ENCODE results near the gene SF3A1.

Gene SF3A1

DNA sequence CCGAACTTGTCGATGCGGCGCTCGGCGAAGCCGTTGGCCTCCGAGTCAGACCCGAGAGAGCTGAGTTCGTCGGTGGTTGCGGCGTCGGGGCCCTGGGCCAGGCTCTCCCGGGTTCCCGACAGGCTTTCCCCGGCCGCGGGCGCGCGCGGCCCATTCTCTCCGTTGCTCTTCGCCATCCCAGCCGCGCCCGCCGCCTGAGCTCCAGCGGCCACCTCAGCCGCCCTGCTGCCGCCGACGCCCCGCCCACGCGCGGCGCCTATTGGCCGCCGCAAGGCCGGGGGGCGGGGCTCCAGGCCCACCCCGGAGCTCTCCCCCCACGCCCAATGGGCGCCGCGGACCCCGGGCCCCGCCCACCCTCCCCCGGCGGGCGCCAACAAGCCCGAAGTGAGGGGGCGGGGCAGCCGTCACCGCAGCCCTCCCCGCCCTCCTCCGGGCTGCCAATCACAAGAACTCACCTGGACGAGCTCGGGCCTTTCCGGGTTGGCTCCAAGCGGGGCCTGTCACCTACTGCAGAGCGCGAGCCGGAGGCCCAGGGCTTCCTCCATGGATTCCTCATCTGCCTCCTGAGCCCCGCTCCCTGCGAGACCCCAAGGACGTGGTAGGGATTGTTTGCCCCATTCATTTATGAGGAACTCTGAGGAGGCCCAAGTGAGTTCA lies 29.9 kb downstream of the SF3A1 start, which contains the start of gene TBC1D10A:
Gene TBC1D10A (minus strand): TSS at position 236 of the 657 bp plus-strand sequence. CDS start 60 bp downstream, at position 176.
- DNase-seq (ENCODE audit: insufficient read length, low spot score) (peak; percentile 54), FAIRE-seq (no peak)
- TF ChIP-seq, protein P1, sequence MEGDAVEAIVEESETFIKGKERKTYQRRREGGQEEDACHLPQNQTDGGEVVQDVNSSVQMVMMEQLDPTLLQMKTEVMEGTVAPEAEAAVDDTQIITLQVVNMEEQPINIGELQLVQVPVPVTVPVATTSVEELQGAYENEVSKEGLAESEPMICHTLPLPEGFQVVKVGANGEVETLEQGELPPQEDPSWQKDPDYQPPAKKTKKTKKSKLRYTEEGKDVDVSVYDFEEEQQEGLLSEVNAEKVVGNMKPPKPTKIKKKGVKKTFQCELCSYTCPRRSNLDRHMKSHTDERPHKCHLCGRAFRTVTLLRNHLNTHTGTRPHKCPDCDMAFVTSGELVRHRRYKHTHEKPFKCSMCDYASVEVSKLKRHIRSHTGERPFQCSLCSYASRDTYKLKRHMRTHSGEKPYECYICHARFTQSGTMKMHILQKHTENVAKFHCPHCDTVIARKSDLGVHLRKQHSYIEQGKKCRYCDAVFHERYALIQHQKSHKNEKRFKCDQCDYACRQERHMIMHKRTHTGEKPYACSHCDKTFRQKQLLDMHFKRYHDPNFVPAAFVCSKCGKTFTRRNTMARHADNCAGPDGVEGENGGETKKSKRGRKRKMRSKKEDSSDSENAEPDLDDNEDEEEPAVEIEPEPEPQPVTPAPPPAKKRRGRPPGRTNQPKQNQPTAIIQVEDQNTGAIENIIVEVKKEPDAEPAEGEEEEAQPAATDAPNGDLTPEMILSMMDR (IDR thresholded peaks at IDR 0.05; ENCODE audit: insufficient read depth, missing control alignments), result no peak

- FAIRE-seq, result no peak
- no peak for DNase-seq (ENCODE audit: insufficient read length, low spot score)
- TF ChIP-seq, protein P1 (IDR thresholded peaks at IDR 0.05; ENCODE audit: insufficient read depth, missing control alignments), result no peak
These were observed 30.4 kb downstream of the SF3A1 start for GRCh38 chr22:30326255-30326705.

GRCh38 chr22:30325724-30326254 lies 30.9 kb downstream of the SF3A1 start:
- TF ChIP-seq, protein P1 (IDR thresholded peaks at IDR 0.05; ENCODE audit: insufficient read depth, missing control alignments), result no peak
- FAIRE-seq (no peak), DNase-seq (ENCODE audit: insufficient read length, low spot score) (no peak)

GRCh38 chr22:30325065-30325720 lies 31.5 kb downstream of the SF3A1 start:
- DNase-seq (ENCODE audit: insufficient read length, low spot score) (peak; percentile 27), FAIRE-seq (no peak)
- TF ChIP-seq, protein P1 (IDR thresholded peaks at IDR 0.05; ENCODE audit: insufficient read depth, missing control alignments), result no peak

DNA sequence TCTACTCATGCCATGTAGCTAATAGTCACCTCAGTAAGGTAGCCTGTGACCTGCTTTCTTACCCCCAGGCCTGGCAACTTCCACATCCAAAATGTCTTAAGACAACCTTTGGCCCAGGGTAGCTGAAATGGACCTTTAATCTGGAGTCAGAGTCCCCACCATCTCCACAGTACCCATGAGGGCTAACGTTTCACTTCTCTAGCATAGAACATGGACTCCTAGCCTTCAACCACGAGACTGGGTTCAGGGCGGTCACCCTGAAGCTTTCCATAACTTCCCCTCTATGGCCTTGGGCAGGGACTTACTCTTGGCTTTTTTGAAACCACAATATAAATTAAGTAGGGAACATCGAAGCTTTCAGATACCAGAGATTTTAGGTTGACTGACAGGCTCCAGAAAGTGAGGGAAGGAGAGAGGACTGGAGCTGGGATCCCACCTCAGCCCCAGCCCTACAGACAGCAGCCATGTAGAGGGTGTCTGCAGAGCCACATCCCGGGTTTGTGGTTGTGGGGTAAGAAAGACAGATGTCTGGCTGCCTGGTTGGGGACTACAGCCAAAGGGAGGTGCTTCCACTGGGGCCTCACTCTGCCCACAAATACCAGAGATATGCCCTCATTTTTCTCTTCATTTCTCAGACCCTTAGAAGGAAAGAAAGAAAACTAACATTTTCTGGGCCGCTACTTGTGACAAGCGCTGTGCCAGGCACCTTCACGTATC lies 32.5 kb downstream of the SF3A1 start:
- FAIRE-seq, result no peak

GRCh38 chr22:30323246-30323645 lies 33.4 kb downstream of the SF3A1 start:
- DNase-seq (ENCODE audit: insufficient read length, low spot score) (no peak), FAIRE-seq (no peak)
- TF ChIP-seq, protein P1 (IDR thresholded peaks at IDR 0.05; ENCODE audit: insufficient read depth, missing control alignments), result no peak

More for the DNA sequence above, 32.5 kb downstream of the SF3A1 start:
- TF ChIP-seq, protein P1 (IDR thresholded peaks at IDR 0.05; ENCODE audit: insufficient read depth, missing control alignments), result no peak
- no peak for DNase-seq (ENCODE audit: insufficient read length, low spot score)
